ENCODE results near the gene AFAP1.

The AFAP1 gene

DNA sequence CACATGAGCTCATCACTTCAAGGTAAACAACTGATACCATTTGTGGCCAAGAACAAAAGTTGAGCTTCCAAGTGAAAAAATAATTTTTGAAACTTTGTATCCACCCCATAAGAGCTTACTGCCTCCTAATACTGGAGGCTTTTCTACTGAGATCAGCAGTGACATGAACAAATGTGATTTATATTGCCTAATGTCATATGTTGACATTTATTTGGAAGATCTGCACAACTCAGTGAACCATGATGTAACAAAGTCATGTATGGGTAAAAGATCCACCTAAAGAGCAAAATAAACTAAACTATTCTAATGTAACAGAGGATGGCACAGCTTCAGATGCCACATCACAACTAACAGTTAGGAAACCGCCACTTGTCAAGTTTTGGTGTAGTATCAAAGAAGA, 65.8 kb downstream of the AFAP1 start:
- TF ChIP-seq FOXP2 (optimal IDR thresholded peaks at IDR 0.05; ENCODE audit: borderline replicate concordance, extremely low read depth, extremely low read length, insufficient read depth) (no peak), REST (IDR thresholded peaks at IDR 0.05; ENCODE audit: insufficient read depth in 1 of 2, low read depth in 2 of 2, low read length in 2 of 2) (no peak), TAF1 (IDR thresholded peaks at IDR 0.05; ENCODE audit: borderline replicate concordance, insufficient read depth, low read length) (no peak), POLR2AphosphoS5 (IDR thresholded peaks at IDR 0.05; ENCODE audit: low read depth, low read length) (no peak), SIN3A (IDR thresholded peaks at IDR 0.05; ENCODE audit: borderline replicate concordance, insufficient read depth, low read length) (no peak)

GRCh38 chr4:7872264-7872771, 67.3 kb downstream of the AFAP1 start:
- TF ChIP-seq REST (IDR thresholded peaks at IDR 0.05; ENCODE audit: insufficient read depth in 1 of 2, low read depth in 2 of 2, low read length in 2 of 2) = no peak
- no peak for TF ChIP-seq FOXP2 (optimal IDR thresholded peaks at IDR 0.05; ENCODE audit: borderline replicate concordance, extremely low read depth, extremely low read length, insufficient read depth)
- TF ChIP-seq POLR2AphosphoS5 (IDR thresholded peaks at IDR 0.05; ENCODE audit: low read depth, low read length) = no peak
- TF ChIP-seq TAF1 (IDR thresholded peaks at IDR 0.05; ENCODE audit: borderline replicate concordance, insufficient read depth, low read length) = no peak
- TF ChIP-seq SIN3A (IDR thresholded peaks at IDR 0.05; ENCODE audit: borderline replicate concordance, insufficient read depth, low read length) = no peak

DNA sequence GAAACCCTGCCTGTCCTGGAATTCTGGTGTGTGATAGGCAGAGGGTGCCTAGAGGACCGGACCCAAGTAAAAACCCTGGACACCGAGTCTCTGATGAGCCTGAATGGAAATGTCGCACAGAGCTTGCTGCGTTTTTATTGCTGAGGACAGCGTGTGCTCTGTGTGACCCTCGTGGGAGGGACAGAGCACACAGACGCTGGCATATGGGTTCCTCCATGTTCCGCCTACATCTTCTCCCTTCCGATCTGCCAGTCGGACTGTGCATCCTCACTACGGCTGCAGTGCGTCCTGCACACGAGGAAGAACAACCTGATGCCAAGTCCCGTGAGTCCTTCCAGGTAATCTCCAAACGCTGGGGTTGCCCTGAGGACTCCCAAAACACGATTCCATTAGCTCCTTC, 68.3 kb downstream of the AFAP1 start:
- TF ChIP-seq FOXP2 (optimal IDR thresholded peaks at IDR 0.05; ENCODE audit: borderline replicate concordance, extremely low read depth, extremely low read length, insufficient read depth) (no peak), SIN3A (IDR thresholded peaks at IDR 0.05; ENCODE audit: borderline replicate concordance, insufficient read depth, low read length) (no peak), REST (IDR thresholded peaks at IDR 0.05; ENCODE audit: insufficient read depth in 1 of 2, low read depth in 2 of 2, low read length in 2 of 2) (no peak), POLR2AphosphoS5 (IDR thresholded peaks at IDR 0.05; ENCODE audit: low read depth, low read length) (no peak), TAF1 (IDR thresholded peaks at IDR 0.05; ENCODE audit: borderline replicate concordance, insufficient read depth, low read length) (no peak)

- TF ChIP-seq FOXP2 (optimal IDR thresholded peaks at IDR 0.05; ENCODE audit: borderline replicate concordance, extremely low read depth, extremely low read length, insufficient read depth) = no peak
- no peak for TF ChIP-seq TAF1 (IDR thresholded peaks at IDR 0.05; ENCODE audit: borderline replicate concordance, insufficient read depth, low read length)
- TF ChIP-seq SIN3A (IDR thresholded peaks at IDR 0.05; ENCODE audit: borderline replicate concordance, insufficient read depth, low read length) = no peak
- TF ChIP-seq POLR2AphosphoS5 (IDR thresholded peaks at IDR 0.05; ENCODE audit: low read depth, low read length) = no peak
- no peak for TF ChIP-seq REST (IDR thresholded peaks at IDR 0.05; ENCODE audit: insufficient read depth in 1 of 2, low read depth in 2 of 2, low read length in 2 of 2)
Observed at GRCh38 chr4:7868892-7869471, 70.7 kb downstream of the AFAP1 start.

Data from PFSK-1 (cell line).